HG03460 (cell line): ENCODE measurements around the gene FHIT.

Source experiments
- ATAC-seq: cut with Tn5 transposase; IDR thresholded peaks from one replicate; pipeline ENCODE4 v1.9.1; 2021; ENCODE audit not compliant: unreplicated experiment

The FHIT gene

DNA sequence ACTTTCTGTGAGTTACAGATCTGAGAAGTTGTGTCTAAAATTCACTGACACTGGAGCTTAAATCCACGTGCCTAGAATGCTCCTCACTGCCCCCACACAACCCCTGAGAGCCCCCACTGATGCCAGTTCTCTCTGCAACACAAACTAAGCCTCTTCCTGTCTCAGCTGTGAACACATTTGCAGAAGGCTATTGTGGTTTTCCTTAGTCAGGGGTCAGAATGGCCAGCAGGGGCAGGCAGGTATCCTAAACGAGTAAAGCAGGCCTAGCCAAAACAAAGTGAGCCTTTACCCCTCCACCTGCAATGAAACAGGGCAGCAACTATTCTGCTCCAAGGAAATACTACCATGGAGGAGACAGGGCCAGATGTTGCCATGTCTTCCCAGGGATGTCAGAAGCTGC, 78.6 kb downstream of the FHIT start:
- no peak for ATAC-seq

DNA sequence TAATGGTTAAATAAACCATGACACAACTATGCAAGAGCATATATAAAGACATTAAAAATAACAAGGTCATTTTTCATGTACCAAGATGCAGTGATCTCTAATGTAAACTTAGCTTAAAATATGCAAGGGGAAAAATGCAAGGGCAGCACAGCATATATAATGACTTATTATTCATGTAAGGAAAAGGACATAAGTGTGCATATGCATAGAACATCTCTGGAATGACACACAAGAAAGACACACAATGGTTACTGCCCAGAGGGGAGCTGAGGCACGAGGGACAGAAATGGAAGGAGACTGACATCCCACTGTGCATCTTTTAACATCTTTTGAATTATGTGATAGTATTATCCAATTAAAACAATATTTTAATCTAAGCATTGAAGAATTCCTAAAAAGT, 79.0 kb downstream of the FHIT start:
- ATAC-seq = no peak

DNA sequence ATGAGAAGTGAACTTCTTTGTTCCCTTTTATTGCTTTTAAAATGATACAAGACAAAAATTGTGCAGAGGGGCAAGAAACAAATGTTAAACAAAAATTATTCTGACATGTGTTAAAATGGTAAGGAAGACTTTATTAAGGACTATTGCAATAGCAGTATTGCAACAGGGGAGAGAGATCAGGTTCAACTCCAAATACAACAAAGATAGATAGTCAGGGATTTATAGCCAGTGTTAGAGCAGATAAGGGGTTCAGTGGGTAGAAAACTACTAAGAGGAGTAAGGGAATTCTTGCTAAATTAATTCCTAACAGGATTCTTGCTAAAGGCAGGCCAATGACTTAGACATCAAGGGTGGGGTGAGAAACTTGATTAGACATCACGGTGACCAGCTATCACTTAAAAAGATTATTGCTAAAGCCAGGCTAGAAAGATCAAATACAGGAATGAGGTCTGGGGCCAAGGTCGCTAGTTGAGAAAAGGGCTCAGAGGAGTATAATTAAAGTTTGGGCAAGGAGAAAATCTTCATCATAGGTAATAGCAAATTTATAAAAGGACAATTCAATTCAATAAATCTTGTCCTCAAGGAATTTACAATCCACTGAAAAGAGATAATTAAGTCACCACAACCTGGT, 81.5 kb downstream of the FHIT start:
- no peak for ATAC-seq

DNA sequence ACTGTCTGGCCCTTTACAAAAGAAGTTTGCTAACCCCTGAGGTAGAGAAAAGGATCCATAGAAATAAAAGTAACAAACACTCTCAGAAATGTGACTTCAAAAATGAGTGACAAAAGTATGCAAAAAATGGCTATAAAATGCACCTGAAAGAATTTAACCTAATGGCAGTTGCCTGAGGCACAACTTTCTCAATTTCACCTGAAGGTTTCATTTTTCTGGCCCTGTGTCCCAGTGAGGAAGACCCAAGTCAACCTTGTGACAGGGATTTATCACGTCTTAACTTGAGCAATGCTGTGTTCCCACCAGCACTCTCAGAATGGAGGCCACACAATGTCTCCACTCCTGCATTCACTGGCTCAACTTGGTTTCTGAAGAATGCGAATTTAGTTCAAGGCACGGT, 83.0 kb downstream of the FHIT start:
- no peak for ATAC-seq

DNA sequence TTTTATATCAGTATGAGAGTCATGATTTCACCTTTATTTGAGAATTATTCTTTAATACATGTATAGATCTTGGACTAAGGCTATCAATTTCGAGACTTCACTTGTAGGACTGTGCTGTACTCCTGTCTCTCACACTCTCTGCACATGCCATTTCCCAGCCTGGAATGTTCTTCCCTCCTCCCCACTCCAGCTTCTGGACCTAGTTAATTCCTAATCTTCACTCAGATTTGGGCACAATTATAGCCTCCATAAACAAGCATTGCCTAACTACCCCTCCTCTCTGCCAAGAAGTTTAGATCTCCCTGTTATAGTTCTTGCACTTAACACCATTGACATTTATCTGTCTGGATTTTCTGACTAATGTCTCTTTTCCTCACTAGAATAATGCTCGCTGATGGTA, 88.3 kb downstream of the FHIT start:
- no peak for ATAC-seq

GRCh38 chr3:61158667-61159066, 92.6 kb downstream of the FHIT start:
- no peak for ATAC-seq

DNA sequence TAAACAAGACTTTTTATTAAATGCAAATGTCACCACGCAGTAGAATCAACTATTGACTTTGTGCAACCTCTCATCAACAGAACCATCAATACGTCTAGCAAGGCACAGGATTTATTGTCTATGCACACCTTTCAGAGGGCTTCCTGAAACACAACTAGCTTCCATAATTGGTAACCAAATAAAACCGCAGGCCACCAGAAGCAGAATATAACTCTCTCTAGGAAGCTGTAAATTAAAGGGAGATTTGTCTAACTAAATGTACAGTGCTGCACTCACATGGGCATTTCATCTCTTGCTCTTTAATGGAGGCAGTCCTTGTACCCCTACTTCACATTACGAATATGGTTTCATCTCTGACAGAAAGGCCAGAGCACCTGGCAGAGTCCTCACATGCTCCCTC, 93.0 kb downstream of the FHIT start:
- no peak for ATAC-seq

- peak; percentile 71 for ATAC-seq
These were observed 93.8 kb downstream of the FHIT start for GRCh38 chr3:61157414-61157813.

DNA sequence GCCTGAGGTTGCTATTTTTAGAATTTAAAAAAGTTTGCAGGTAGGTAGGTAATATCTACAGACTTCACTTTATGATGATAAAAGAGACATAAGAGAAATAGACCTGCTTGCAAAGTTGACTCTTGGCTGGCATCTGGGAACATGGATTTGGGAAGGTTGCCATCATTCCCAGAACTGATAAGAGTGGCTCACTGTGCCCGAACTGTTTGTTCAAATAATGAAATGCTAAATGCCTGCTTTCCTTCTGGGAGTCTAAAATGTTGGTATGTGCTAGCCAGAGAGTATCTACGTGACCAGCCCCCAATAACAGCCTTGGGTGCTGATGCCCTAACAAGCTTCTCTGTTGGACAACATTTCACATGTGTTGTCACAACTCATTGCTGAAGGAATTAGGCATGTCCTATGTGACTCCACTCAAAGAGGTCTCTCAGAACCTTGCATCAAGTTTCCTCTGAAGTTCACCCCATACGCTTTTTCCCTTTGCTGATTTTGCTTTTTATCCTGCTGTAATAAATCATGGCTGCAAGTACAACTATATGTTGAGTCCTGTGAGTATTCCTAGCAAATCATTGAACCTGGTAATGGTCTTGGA, 95.5 kb downstream of the FHIT start:
- ATAC-seq = no peak

DNA sequence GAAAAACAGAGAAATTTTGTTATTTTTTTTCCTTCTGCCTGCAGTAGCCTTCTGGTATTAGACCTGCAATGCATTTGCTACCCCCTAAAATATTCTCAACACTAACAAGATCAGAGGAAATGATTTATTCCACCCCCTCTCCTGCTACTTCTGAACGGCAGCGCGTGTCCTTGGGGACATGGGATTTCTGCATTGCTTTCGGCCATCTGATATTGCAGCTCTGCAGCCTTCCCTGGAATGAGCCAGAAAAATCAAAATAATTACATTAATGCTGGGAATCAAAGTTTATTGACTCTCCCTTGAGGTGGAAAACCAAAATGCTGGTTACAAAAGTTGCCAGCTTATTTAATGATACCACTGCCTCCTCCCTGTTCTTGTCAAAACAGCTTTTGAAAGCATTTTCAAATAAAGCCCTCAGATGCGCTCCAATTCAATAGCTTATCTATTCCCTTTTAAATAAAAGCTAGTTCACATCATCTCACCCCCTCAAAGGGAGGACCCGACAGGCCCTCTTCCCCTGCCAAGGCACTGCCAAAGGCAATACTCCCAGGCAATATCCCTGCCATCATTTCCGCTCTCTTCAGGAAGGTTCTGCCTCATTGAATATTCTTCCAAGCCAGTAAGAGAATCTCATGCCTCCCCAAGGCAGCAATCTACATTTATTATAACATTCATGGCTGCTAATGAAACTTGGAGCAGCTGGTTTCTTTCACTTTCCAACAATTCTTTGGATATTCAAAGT, 96.6 kb downstream of the FHIT start:
- no peak for ATAC-seq

- ATAC-seq = no peak
These were observed 99.2 kb downstream of the FHIT start for GRCh38 chr3:61152071-61152470.

- ATAC-seq = no peak
These were observed 102.0 kb downstream of the FHIT start for GRCh38 chr3:61149236-61149635.

- ATAC-seq = no peak
These were observed 105.0 kb downstream of the FHIT start for GRCh38 chr3:61146010-61146890.

DNA sequence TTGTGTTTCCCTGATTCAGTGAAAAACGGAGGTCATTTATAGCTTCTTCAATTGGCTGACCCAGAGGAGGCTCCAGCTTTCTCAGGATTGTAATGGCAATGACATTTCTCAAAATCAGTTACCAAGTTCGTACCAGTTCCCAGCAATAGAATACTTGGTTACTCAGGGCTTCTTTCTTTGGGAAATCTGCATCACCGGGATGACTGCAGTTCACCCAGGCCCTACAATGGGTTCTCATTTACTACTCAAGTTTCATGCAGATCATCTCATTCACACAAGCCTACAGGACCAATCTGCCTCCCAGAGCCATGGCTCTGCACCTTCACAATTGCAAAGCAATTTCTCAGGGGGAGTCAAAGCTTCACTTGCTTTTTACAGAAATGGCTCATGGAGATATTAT, 109.6 kb downstream of the FHIT start:
- no peak for ATAC-seq

- no peak for ATAC-seq
These were observed 110.0 kb downstream of the FHIT start for GRCh38 chr3:61141227-61141626.

- no peak for ATAC-seq
These were observed 111.6 kb downstream of the FHIT start for GRCh38 chr3:61139686-61140085.

DNA sequence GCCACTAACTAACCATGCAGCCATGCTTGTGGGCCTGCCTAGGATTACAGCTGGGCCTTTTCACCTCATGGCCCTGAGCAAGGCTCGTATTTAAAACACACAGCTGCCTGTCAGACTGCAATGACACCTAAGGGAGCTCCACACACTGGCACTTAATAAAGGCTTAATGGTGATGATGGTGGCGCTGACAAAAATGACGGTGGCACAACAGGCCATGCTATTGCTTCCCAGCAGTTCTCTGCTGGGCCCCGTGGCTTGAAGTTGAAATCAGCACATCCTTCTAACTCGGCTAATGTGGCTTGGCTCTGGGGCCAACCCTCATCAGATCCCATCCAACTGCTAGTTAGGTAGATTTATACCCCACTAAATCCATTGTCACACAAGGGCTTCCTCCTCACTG, 112.9 kb downstream of the FHIT start:
- ATAC-seq = no peak

DNA sequence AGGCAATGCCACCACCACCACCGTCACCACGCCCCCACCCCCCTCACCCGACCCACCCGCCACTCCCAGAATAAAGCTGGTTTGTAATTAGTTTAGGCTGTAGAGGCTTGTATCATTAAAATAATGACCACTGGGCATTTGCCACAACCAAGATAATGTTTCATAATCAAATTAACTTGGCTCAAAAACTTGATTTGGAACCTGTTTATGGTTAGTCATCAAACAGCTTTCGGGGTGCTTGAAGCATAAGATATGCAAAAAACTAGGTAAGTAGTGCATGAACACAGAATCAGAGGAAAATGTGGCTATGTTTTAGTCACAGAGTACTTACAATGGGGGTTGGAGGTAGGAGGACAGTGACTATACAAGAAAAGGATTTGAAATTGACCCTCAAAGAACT, 115.1 kb downstream of the FHIT start:
- ATAC-seq = no peak

DNA sequence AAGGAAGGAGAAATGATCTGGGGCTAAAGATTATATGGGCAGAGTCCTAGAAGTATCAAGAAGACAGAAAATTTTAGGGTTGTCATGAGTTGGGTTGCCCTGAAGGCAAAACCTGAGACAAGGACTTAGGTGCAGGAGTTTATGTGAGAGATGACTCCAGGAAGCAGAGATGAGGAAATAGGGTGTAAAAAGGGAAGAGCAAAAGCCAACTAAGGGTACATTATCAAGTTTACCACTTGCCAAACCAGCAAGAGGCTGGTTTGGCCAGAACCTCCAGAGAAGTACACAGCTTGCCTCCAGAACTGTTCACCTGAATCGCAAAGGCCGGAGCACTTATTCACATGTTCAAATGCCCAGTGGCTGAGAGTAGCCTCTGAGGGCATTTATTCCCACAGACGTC, 116.7 kb downstream of the FHIT start:
- ATAC-seq = no peak

DNA sequence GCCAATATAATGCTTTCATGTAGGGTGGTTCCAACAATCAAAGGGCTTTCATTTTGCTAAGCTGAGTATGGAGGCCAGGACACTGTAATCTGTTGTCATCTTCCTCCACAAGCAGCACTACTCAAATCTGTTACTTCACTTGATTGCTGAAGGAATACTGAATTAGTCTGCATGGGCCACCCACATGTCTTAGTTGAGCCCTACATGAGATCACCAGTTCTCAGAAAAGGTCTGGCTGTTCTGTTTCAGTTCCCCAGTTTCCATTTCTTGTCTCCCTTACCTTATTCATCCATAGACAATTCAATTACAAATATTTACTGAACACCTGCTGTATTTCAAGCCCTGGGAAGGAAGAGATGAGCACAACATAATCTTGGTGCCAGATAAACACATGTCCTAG, 119.2 kb downstream of the FHIT start:
- no peak for ATAC-seq

- no peak for ATAC-seq
These were observed 132.4 kb downstream of the FHIT start for GRCh38 chr3:61118830-61119229.
